ENCODE data around the gene ACP1.

The ACP1 gene

DNA sequence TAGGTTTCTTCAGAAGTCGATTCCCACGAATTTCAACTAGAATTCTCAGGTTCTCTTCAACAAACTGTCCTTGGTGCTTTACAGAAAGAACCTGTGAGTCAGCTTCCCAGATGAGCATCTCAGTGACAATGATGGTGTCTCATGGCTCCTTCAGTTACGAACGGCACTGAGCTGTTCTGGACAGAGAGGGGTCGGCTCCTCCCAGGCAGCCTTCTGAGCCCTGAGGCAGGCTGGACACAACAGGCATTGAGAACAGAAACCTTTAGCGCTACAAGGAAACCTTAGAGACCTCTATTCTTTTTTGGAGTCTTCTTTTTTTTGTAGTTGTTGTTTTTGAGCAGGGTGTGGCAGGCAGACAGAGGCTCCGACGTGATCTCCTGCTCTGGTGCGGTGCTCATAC is 58.3 kb downstream of the ACP1 start:
- TF ChIP-seq, protein P1, sequence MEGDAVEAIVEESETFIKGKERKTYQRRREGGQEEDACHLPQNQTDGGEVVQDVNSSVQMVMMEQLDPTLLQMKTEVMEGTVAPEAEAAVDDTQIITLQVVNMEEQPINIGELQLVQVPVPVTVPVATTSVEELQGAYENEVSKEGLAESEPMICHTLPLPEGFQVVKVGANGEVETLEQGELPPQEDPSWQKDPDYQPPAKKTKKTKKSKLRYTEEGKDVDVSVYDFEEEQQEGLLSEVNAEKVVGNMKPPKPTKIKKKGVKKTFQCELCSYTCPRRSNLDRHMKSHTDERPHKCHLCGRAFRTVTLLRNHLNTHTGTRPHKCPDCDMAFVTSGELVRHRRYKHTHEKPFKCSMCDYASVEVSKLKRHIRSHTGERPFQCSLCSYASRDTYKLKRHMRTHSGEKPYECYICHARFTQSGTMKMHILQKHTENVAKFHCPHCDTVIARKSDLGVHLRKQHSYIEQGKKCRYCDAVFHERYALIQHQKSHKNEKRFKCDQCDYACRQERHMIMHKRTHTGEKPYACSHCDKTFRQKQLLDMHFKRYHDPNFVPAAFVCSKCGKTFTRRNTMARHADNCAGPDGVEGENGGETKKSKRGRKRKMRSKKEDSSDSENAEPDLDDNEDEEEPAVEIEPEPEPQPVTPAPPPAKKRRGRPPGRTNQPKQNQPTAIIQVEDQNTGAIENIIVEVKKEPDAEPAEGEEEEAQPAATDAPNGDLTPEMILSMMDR (IDR thresholded peaks at IDR 0.05; ENCODE audit: control insufficient read depth, insufficient read depth, low read depth, low read length, missing control alignments), result no peak
- H3K4me3 ChIP-seq (ENCODE audit: control insufficient read depth, low read depth, low read length), result no peak overlapping the region
- no peak for DNase-seq (ENCODE audit: low read depth)

Data from AG09309 (cell line).